GM23248 (cell line): Measurements from ENCODE around the gene ZNF562. TPM values are rescaled to one million over a fixed set of nuclear protein-coding genes. Genes with fewer than 3 reads are reported as not detected.
"Not testable (repeated sequence)": the region's sequence is repeated elsewhere in the genome, so short reads cannot be mapped to it uniquely, and the experiment has no call there.

ENCODE experiments used
- DNase-seq: peaks from one replicate; pipeline ENCODE4 v3.0.0-alpha.2; 2015
- H2AFZ ChIP-seq: fragments of 200-600 bp; sonication (generic); 2 replicates; pipeline ENCODE4 v1.6.1; 2016; ENCODE audit warnings: antibody characterized with exemption
- H3F3A ChIP-seq: fragments of 200-600 bp; sonication (generic); 2 replicates; pipeline ENCODE4 v1.6.1; 2016; ENCODE audit warnings: mild to moderate bottlenecking, antibody characterized with exemption, mixed run types; ENCODE audit not compliant: insufficient read depth
- H3K27ac ChIP-seq: fragments of 200-600 bp; sonication (generic); 2 replicates; pipeline ENCODE4 v1.5.1; 2016; ENCODE audit warnings: mild to moderate bottlenecking
- H3K27me3 ChIP-seq: fragments of 200-600 bp; sonication (generic); replicated peaks from 2 replicates; pipeline ENCODE4 v1.6.1; 2016; ENCODE audit warnings: mild to moderate bottlenecking; ENCODE audit not compliant: insufficient read depth
- H3K36me3 ChIP-seq: fragments of 200-600 bp; sonication (generic); 2 replicates; pipeline ENCODE4 v1.6.1; 2016; ENCODE audit warnings: low read depth, mild to moderate bottlenecking
- H3K4me1 ChIP-seq: fragments of 200-600 bp; sonication (generic); 2 replicates; pipeline ENCODE4 v1.6.1; 2016; ENCODE audit warnings: mild to moderate bottlenecking; ENCODE audit not compliant: insufficient read depth
- H3K4me2 ChIP-seq: fragments of 200-600 bp; sonication (generic); one replicate; pipeline ENCODE4 v1.6.1; 2016; ENCODE audit warnings: mild to moderate bottlenecking; ENCODE audit not compliant: unreplicated experiment
- H3K4me3 ChIP-seq: fragments of 200-600 bp; sonication (generic); 2 replicates; pipeline ENCODE4 v1.5.1; 2016; ENCODE audit warnings: mild to moderate bottlenecking
- H3K79me2 ChIP-seq: fragments of 200-600 bp; sonication (generic); 2 replicates; pipeline ENCODE4 v1.6.1; 2016; ENCODE audit warnings: mild to moderate bottlenecking; ENCODE audit not compliant: insufficient read depth
- H3K9ac ChIP-seq: fragments of 200-600 bp; sonication (generic); 2 replicates; pipeline ENCODE4 v1.6.1; 2016; ENCODE audit warnings: mild to moderate bottlenecking
- H3K9me2 ChIP-seq: fragments of 200-600 bp; sonication (generic); 2 replicates; pipeline ENCODE4 v1.6.1; 2016; ENCODE audit warnings: mixed run types, mild to moderate bottlenecking, moderate library complexity; ENCODE audit not compliant: insufficient read depth
- H3K9me3 ChIP-seq: fragments of 200-600 bp; sonication (generic); one replicate; pipeline ENCODE4 v1.6.1; 2017; ENCODE audit warnings: low read depth
- H4K20me1 ChIP-seq: fragments of 200-600 bp; sonication (generic); 2 replicates; pipeline ENCODE4 v1.6.0; 2016; ENCODE audit not compliant: insufficient read depth
- EZH2 ChIP-seq: fragments of 200-600 bp; sonication (generic); IDR thresholded peaks from 2 replicates; pipeline ENCODE4 v1.6.1; 2018; ENCODE audit warnings: antibody characterized with exemption, mild to moderate bottlenecking; ENCODE audit not compliant: insufficient read depth, poor library complexity, severe bottlenecking
- EZH2phosphoT487 ChIP-seq: fragments of 200-600 bp; sonication (generic); IDR thresholded peaks from 2 replicates; pipeline ENCODE4 v1.6.1; 2018; ENCODE audit warnings: antibody characterized with exemption, moderate library complexity, mild to moderate bottlenecking, low read depth; ENCODE audit not compliant: insufficient read depth
- WGBS, 2 experiments: methylation state at CpG; one replicate each; pipeline ENCODE4 v1.1.6; 2015 to 2017; ENCODE audit warnings: low lambda C conversion rate in 2 of 2, low coverage in 1 of 2; ENCODE audit errors: missing lambda C conversion rate in 2 of 2; 5-methylcytosine and 5-hydroxymethylcytosine counted together
- in situ Hi-C: fragments of 300-500 bp; cut with MboI; formaldehyde crosslinking; loops from 2 replicates; pipeline ENCODE4 v1.15.0; 2020
- polyA plus RNA-seq: library from polyadenylated mRNA; unstranded; fragments of >200 nt; fragmentation: Nextera tagmentation; extraction: Ambion mirVana; gene quantifications from 2 replicates; pipeline ENCODE4 v1.2.1, GENCODE V29; 2016
- total RNA-seq: library from RNA; depleted of rRNA; stranded (reverse); fragments of >200 nt; shearing (Covaris generic); gene quantifications from 2 replicates; pipeline ENCODE4 v1.2.3, GENCODE V29; 2014

Gene ZNF562
- total and polyA plus RNA-seq, 2 experiments from 2014 or later, result 7.2 to 17.5 TPM

GRCh38 chr19:9700229-9700981, 25.5 kb upstream of the ZNF562 start:
- Histone ChIP-seq H3F3A (no peaks in the 10 kb centered on the region), H3K27ac (no peak overlapping the region), H3K4me3 (no peak overlapping the region), H3K4me2 (no peak overlapping the region), H3K36me3 (no peaks in the 10 kb centered on the region), H4K20me1 (no peaks in the 10 kb centered on the region), H3K4me1 (no peaks in the 10 kb centered on the region), H3K9me2 (no peaks in the 10 kb centered on the region), H3K9me3 (no peaks in the 10 kb centered on the region), H3K27me3 (no peaks in the 10 kb centered on the region), H3K9ac (no peak overlapping the region), H2AFZ (no peak overlapping the region), H3K79me2 (no peaks in the 10 kb centered on the region)
- in situ Hi-C loops, result no loop called here
- TF ChIP-seq EZH2 (no peak), EZH2phosphoT487 (no peak)
- no peak for DNase-seq
- WGBS, 2 experiments, result 70 to 81% methylated on average over 22 of the region's 22 CpGs

GRCh38 chr19:9690301-9690700, 15.4 kb upstream of the ZNF562 start:
- H3K36me3 ChIP-seq, H3K4me2 ChIP-seq, H3K79me2 ChIP-seq, H3K4me3 ChIP-seq, H2AFZ ChIP-seq, H3K9me2 ChIP-seq, DNase-seq, in situ Hi-C loops, H3K9me3 ChIP-seq, H3K27me3 ChIP-seq, H3K27ac ChIP-seq, H3K9ac ChIP-seq, H4K20me1 ChIP-seq, H3F3A ChIP-seq, H3K4me1 ChIP-seq: not testable (repeated sequence)
- 23 to 26% methylated on average over 4 of the region's 4 CpGs for WGBS, 2 experiments

- H2AFZ ChIP-seq, H3K9ac ChIP-seq, H3K4me3 ChIP-seq, H3K4me1 ChIP-seq, in situ Hi-C loops, H3K36me3 ChIP-seq, H3K27ac ChIP-seq, H3F3A ChIP-seq, H3K79me2 ChIP-seq, DNase-seq, H3K9me2 ChIP-seq, H3K27me3 ChIP-seq, H3K9me3 ChIP-seq, H3K4me2 ChIP-seq, H4K20me1 ChIP-seq: not testable (repeated sequence)
- WGBS, 2 experiments, result 82% methylated on average over 28 of the region's 30 CpGs; no CpG with 5 or more reads in 1 of the 2 experiments
Observed at GRCh38 chr19:9679996-9680395, 5.1 kb upstream of the ZNF562 start.

DNA sequence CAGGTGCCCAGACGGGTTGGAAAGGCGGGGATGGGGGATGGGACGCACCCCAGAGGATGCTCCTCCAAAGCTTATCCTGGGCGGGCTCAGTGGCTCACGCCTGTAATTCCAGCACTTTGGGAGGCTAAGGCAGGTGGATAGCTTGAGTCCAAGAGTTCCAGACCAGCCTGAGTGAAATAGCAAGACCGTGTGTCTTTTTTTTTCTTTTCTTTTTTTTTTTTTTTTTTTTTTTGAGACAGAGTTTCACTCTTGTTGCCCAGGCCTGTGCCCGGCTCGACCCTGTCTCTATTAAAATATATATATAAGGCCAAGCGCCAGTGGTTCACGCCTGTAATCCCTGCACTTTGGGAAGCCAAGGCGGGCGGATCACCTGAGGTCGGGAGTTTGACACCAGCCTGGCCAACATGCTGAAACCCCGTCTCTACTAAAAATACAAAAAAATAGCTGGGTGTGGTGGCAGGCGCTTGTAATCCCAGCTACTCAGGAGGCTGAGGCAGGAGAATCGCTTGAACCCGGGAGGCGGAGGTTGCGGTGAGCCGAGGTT, 530 bp upstream of the ZNF562 start:
- peak overlapping the region; percentile 87 for H3K9ac ChIP-seq
- H3K9me2 ChIP-seq, H3F3A ChIP-seq, DNase-seq, in situ Hi-C loops, H4K20me1 ChIP-seq, H3K27me3 ChIP-seq, H3K4me1 ChIP-seq, H3K9me3 ChIP-seq: not testable (repeated sequence)
- peak overlapping the region; percentile 94 for H3K4me3 ChIP-seq
- peaks cover 40% of the 10 kb centered on the region for H3K79me2 ChIP-seq
- peak overlapping the region; percentile 86 for H3K27ac ChIP-seq
- 68 to 72% methylated on average over 20 of the region's 20 CpGs for WGBS, 2 experiments
- H3K4me2 ChIP-seq, result peak overlapping the region; percentile 70
- H2AFZ ChIP-seq, result peak overlapping the region; percentile 93
- H3K36me3 ChIP-seq, result peaks cover 24% of the 10 kb centered on the region
